GF-D8 (cell line): ENCODE measurements around the gene CCP110.

Experiments used
- DNase-seq: peaks from one replicate; lab custom pipeline; 2025; lab: John Stamatoyannopoulos, UW

CCP110 gene

DNA sequence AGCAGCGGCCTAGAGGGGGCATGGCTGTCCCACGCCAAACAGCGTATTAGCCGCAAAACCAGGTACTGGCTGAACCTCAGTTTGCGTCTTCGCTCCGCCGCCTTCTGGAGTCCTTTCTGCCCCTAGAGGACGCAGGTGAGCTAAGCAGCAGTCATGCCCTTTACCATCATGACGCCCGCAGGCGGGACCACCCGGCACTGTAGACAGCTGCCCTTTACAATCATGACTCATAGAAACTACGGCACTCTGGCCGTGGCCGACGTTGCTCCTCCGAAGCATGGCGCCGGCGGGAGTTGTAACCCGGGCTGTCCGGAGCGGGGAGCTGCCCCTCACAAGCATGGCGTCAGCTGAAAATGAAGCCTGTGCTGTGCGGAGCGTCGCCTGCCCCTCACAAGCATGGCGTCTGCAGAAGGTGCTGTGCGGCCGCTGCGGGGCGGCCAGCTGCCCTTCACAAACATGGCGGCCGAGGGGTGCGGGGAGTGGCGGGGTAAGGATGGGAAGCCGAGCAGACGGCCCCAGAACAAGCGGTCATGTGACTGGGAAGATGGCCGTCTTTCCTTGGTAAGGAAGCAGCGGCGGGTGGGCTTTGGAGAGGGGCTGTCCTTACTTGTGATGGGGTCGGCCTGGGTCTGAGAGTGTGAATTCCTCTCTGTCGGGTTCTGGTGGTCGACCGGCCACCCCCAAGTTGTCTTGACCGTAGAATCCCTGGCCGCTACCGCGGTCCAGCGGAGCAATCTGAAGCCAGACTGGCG lies 31.6 kb downstream of the CCP110 start, which contains the start of gene VPS35L:
TSS of gene VPS35L (plus strand) at position 518 of the 752 bp plus-strand sequence. CDS start at position 545, 27 bp downstream.
- DNase-seq: peak; percentile 83

DNA sequence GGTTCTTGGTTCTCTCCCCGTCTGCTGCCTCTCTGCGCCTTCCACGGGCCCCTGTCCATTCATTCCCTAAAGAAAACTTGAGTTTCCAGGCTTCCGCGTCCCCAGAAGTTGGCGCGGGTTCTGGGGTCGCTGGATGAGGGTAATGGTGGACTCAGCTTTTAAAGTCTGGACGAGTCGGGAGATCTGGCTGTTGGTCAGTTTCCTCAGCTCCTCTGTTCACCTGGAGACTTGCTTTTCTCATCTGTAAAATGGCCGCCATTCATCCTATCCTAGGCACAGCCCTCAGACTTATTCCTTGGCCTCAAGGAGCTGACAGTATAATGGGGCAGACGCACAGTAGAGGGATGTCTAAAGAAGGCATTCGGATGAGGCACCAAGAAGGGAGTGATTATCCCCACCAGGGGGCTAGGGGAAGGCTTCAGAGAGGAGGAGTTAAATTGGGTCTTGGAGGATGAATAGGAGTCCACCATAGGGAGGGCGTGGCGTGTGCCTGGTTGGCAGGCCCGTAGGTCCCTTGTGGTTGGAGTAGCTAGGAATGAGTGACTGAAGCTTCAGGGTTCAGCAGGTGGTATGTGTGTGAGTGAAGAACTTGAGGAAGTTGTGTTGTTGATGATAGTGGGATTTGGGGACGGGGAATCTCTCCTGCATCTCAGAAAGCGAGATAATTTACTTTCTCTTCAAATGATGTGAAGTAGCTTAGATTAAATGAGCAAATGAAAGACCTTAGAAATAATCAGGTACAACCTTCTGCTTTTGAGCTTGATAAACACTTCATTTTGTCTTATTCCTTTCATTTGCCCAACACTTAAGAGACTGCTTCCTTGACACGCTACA lies 32.4 kb downstream of the CCP110 start:
- no peak for DNase-seq

DNA sequence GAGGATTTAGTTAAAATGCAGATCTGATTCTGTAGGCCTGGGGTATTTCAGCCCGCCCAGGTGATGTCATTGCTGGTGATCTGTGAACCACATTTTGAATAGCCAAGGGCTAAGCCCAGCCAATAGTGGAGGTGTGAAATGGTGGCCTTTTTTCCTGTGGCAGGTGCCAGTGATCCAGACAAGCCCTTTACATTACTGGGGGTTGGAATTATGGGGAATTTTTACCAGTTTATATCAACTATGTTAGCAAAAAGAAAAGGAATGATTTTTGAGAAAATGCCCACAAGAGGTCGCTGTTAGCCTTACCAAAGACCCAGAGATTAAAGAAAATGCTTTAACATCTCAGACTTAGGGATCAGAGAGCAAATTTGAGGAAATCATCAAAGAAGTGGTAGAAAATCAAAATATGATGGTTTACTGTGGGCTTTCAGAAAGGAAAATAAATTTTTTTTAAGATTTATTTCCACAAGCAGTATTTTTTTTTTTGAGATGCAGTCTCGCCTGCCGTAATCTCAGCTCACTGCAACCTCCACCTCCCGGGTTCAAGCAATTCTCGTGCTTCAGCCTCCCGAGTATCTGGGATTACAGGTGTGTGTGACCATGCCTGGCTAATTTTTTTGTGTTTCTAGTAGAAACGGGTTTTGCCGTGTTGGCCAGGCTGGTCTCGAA lies 35.6 kb downstream of the CCP110 start:
- DNase-seq: peak; percentile 2

DNA sequence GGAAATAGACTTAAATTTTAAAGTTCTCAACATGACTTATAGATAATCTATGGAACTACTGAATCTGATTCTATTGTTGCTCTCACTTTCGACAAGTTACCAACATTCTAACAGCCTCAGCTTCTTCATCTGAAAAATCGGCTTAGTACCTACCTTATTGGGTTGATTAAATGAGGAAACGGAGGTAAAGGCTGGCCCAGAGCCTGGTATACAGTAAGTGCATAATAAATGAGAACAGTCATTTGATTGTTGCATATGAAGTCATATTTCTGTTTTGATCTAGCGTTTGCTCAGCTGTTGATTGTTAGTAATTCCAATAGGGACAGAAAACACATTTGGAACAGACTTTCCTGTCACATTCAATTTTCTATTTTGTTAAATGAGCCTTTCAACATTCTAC lies 36.3 kb downstream of the CCP110 start:
- DNase-seq: no peak

DNA sequence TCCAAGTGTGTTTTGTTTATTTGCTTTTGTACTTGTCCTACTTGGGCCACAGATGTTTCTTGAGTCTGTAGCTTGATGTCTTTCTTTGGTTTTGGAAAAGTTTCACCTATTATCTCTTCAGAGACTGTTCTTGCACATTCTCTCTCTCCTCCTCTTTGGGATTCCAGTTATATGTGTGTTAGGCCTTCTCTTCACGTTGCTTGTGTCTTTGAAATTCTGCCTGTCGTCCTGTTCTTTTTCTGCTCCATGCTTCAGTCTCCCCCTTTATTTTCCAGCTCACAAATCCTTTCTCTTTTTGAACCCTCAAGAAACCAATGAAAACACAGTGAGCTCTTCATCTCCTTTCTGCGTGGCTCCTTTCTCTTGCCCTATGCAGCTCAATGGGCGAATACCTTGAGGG lies 39.6 kb downstream of the CCP110 start:
- DNase-seq: no peak

DNA sequence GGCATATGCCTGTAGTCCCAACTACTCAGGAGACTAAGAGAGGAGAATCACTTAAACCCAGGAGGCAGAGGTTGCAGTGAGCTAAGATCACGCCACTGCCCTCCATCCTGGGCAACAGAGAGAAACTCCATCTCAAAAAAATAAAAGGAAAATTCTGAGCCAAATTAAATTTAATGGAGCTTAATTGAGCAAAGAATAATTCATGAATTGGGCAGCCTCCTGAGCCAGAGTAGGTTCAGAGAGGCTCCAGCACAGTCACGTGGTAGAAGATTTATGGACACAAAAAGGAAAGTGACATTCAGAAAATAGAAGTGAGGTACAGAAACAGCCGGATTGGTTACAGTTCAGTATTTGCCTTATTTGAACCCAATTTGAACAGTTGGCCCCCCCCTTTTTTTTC lies 42.6 kb downstream of the CCP110 start:
- no peak for DNase-seq

DNA sequence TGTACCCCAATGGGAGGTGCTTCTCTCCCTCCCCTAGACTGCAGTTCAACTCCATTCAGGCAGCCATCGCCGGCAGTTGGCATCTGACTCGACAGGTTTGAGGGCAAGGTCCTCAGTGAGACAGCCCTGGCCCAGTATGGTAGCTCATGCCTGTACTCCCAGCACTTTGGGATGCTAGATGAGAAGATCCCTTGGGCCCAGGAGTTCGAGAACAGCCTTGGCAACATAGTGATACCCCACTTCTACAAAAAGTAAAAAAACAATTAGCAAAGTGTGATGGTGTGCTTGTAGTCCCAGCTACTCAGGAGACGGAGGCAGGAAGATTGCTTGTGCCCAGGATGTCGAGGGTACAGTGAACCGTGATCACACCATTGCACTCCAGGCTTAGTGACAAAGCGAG lies 43.8 kb downstream of the CCP110 start:
- DNase-seq: no peak

DNA sequence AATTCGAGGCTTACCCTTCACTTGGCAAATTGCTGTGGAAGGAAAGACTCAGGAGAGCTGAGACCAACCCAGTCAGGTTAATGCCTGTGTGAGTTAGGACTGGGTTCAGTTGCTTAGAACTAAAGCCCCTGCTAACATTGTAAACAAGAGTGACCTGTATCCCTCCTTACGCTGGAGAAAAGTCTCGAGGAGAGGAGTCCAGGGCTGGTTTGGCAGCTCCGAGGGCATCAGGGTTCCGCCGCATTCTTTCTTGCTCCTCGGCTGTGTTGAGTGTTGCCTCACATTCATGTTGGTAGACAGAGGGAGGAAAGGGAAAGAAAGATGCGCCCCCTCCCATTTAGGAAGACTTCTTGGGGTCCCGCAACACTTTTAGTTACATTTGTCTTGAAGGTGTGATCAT lies 50.3 kb downstream of the CCP110 start:
- no peak for DNase-seq

DNA sequence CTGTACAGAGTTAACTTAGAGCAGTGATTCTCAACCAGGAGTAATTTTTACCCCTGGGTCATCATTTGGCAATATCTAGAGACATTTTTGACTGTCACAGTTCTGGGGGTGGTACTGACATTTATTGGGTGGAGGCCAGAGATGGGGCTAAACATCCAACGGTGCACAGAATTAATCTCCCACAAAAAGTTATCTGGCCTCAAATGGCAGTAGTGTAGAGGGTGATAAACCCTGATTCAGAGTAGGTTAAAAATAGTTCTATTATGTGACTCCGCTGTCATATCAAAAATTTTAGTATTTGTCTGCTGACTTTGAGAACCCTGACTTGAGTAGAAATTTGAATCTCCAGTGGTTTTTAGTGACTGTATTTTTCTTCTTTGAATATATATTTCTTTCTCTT lies 50.9 kb downstream of the CCP110 start:
- no peak for DNase-seq

DNA sequence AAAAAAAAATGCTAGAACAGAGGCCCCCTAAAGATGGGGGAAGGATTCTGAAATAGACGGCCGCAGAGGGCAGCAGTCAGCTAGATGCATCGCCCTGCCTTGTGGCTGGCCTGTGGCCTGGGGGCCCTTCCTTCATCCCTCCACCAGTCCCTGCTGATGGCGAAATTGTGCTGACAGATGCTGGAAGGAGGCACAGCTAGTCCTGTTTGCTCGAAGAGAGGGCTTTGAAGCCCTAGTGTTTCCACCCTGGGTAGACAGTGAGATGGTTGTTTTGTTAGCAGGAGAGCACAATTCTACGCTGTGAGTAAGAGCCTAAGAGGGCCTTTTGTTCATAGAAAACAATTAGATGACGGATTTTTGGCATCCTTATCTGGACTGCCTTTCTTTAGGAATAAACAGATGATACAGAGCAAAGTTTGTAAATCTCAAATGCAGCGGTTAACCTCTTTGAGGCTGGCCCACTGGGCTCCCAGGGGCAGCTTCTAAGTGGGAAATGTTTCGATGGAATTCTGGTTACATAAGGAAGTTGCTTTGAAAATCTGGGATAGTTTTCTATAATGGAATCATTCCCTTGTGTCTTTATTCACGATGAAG lies 54.7 kb downstream of the CCP110 start:
- DNase-seq: no peak

DNA sequence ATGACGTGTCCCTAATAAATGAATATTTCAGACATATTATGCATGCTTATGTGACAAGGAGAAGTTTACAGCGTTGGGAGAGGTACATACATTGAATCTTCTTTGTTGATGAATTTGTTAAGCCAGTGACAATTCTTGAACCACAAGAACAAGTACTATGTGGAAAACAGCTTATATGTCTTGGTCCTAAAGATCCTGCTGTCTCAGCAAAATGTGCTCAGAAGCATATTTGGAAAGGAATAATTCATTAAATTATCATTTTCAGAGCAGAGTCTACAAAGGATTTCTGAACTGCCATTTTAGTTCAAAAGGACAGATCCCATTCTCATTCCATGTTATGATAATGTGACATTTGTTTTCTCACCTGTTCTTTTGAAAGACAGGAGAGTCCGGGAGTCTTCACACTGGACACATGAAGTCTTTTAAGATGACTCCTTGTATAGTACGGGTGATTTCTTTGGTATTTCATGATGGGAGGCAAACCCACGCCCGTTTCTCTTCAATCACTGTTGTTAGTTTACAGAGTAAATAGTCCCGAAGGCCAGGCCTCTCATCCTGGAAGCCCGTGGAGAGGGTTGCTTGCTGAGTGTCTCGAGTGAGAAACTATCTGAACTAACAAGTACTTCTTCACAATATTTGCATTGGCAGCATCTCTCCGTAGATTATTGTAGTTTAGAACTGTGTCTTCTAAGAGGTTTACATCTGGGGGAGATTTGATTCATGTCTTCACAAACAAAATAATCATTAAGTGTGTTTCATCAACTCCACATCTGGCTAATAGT lies 58.5 kb downstream of the CCP110 start:
- DNase-seq: no peak

DNA sequence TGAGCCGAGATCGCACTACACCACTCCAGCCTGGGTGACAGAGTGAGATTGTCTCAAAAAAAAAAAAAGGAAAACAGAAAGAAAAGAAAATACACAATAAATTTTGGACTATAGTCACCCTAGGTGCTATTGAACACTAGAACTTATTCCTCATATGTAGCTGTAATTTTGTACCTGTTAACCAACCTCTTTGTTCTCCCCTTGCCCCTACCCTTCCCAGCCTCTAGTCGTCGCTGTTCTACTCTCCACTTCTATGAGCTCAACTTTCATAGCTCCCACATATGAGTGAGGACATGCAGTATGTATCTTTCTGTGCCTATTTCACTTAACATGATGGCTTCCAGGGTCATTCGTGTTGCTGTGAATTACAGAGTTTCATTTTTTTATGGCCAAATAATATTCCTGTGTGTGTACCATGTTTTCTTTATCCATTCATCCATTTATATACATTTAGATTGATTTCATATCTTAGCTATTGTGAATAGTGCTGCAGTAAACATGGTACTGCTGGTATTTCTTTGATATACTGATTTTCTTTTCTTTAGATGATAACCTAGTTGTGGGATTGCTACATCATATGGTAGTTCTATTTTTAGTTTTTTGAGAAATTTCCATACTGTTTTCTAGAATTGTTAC lies 60.0 kb downstream of the CCP110 start:
- DNase-seq: no peak

DNA sequence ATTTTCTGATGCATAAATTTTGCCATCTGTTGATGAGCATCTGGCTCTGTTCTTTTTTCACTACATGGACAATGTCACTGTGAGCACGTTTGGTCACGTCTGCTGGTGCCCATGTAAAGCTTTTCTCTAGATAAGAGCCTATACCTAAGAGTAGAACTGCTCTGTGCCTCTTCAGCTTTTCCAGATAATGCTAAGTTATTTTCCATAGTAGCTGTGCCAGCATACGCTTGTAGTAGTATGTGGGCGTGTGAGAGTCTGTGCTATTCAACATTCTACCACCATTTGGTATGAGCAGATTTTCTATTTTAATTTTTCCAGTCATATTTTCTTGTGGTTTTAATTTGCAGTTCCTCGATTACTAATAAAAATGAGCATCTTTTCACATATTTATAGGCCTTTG lies 64.9 kb downstream of the CCP110 start:
- DNase-seq: no peak

DNA sequence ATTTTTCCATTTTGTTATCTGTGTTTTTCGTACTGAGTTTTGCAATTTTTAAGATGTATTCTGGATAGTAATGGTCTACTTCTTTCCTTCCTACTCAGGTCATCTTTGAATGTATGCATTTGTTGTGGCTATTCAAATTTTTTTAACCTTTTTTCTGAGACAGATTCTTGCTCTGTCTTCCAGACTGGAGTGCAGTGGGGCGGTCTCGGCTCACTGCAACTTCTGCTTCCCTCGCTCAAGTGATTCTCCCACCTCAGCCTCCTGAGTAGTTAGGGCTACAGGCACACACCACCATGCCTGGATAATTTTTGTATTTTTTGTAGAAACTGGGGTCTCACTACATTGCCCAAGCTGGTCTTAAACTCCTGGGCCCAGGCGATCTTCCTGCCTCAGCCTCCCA lies 65.4 kb downstream of the CCP110 start:
- no peak for DNase-seq

DNA sequence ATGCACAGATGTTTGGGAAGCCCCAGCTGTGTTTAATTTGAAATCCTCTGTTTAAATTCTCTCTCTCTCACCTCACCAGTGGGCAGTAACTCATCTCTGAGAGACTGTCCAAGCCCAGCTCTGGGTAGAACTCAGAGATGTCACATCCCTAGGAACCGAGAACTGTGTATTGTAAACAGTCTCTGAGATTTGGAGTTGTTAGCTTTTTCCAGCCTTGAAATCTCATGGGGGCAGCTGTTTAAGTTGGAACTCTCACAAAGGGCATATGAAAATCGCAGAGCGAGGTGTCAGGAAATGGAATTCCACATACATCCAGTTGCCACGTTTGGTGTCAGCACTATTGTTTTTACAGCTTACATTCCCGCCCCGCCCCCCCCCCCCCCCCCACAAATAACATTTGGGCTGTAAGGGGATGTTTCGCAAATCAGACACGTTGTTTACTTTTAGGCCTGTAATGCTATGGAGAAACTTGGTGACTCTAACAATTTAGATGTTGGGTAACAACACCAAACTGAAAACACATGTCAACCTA lies 66.1 kb downstream of the CCP110 start:
- no peak for DNase-seq

DNA sequence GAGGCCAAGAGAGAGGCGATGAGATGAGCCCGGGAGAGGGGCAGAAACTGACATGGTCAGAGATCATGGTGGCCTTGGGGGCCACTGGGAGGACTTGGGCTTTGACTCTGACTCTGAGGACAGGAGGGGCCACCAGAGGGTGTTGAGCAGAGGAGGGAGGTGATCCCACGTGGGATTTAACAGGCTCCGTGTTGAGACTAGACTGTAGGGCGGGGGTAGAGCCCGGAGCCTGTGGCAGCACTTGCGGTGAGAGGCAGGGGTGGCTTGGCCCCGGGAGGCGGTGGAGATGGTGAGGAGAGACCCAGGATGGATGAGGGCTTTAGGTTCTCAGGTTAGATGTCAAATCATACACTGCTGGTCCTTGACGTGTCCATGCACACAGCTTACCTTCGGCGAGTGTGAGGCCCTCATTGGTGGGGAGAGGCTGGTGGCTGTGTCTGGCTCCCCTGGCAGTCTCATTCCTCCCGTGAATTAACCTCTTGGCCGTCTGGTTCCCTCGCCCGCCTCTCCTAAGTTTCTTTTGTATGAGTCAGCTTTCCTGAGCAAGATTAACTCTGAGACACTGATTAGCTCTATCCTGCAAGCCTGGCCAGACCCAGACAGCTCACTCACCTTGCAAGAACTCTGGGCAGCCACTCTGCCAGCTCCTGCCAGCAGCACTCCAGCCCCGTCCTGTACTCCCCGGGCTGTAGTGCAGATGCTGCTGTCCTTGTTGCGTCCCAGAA lies 71.5 kb downstream of the CCP110 start:
- DNase-seq: no peak

DNA sequence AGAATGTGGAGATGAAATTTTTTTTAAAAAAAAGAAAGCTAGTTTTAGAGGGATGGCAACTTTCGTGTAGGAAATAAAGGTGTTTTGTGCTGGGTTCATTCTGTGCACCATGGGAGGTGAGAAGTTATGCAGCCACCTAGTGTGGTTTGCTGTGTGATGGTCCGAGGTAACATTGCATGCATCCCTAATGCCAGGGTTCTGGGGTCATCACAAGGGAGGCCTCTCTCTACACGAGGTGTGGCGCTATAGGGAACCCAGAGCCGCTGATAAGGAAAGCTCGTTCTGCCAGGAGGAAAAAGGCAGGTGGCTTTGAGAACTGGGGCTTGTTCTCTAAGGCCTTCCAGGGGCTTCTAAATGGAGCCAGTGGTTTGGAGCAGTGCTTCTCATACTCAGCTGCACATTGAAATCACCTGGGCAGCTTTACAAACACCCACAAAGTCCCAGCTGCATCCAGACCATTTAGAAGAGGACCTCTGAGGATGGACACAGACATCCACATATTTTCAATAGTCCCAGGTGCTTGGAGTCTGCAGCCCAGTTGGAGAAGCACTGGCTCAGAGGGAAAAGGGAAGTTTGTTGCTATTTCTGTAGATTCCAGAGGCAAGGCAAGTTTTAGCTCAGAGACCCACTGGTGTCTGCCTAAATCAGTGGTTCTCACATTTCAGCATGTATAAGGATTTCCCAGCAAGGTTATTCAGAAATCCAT lies 75.2 kb downstream of the CCP110 start:
- DNase-seq: no peak

DNA sequence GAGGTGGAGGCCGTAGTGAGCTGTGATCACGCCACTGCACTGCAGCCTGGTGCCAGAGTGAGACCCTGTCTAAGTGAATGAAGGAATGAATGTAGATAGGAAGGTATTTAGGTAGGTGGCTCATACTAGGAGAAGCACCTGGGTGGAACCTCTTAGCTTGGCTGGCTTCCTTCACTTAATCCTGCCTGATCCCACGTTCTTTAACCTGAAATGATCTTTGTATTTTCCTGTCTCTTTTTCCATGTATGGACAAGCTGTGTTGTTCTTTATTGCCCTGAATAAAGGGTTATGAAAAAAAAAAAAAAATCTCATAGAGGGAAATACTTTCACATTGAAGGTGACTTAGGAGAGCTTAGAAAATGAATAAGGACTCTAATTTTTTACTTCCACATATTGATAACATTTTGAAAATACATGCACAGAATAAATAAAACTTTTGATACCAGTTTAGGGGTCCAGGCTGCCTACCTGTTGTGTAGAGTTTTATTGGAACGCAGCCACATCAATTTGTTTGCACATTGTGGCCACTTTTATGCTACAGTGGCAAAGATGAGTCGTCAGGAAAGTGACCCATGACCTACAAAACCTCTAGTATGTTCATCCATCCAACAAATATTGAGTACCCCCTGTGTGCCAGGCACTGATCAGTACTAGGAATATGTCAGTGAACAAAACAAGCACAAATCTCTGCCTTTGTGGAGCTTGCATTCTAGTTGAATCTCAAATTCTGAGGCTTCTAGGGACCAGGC lies 76.4 kb downstream of the CCP110 start:
- DNase-seq: no peak
